CD8-positive, alpha-beta memory T cell (primary cell): ENCODE measurements around the gene CCDC83. TPM values are rescaled to one million over a fixed set of nuclear protein-coding genes. Genes with fewer than 3 reads are reported as not detected.
"Not testable (repeated sequence)": the region's sequence is repeated elsewhere in the genome, so short reads cannot be mapped to it uniquely, and the experiment has no call there.

Experiments used
- CTCF ChIA-PET: fragments of 350-600 bp; sonication (Branson Sonifier 250); formaldehyde crosslinking; loops from one replicate; lab custom pipeline; 2021; ENCODE audit warnings: antibody characterized with exemption; lab: Charles Lee
- POLR2A ChIA-PET: fragments of 350-600 bp; sonication (Branson Sonifier 250); formaldehyde crosslinking; loops from one replicate; lab custom pipeline; 2021; ENCODE audit warnings: antibody characterized with exemption; lab: Charles Lee
- DNase-seq, 5 donors: peaks; one replicate each; pipeline versions ENCODE4 v3.0.0 to v3.0.0-alpha.2; 2020 to 2022; ENCODE audit warnings: mixed read lengths in 1 of 5
- H3K27ac ChIP-seq: one replicate; pipeline ENCODE4 v1.7.0; 2013; ENCODE audit warnings: low read depth, mild to moderate bottlenecking, low read length, moderate library complexity
- H3K27me3 ChIP-seq: 2 replicates; pipeline ENCODE4 v1.7.0; 2013; ENCODE audit warnings: low read length, mild to moderate bottlenecking; ENCODE audit not compliant: insufficient read depth, poor library complexity, severe bottlenecking
- H3K36me3 ChIP-seq: 2 replicates; pipeline ENCODE4 v1.7.0; 2013; ENCODE audit warnings: mild to moderate bottlenecking, low read length, moderate library complexity; ENCODE audit not compliant: insufficient read depth
- H3K4me1 ChIP-seq: 2 replicates; pipeline ENCODE4 v1.7.0; 2013; ENCODE audit warnings: mild to moderate bottlenecking, low read length, moderate library complexity; ENCODE audit not compliant: insufficient read depth
- H3K4me3 ChIP-seq: 2 replicates; pipeline ENCODE4 v1.7.0; 2013; ENCODE audit warnings: mild to moderate bottlenecking, low read length
- H3K9me3 ChIP-seq: 2 replicates; pipeline ENCODE4 v1.7.0; 2013; ENCODE audit warnings: mild to moderate bottlenecking, low read length
- H3K27ac Mint-ChIP-seq, 8 donors: one replicate each; pipeline ENCODE4 v1.8.0; 2020 to 2021; ENCODE audit warnings: mixed read lengths in 8 of 8, mild to moderate bottlenecking in 6 of 8, inconsistent platforms in 3 of 8, moderate library complexity in 3 of 8
- H3K27me3 Mint-ChIP-seq, 2 donors: one replicate each; pipeline ENCODE4 v1.8.0; 2020 to 2021; ENCODE audit warnings: mixed read lengths in 2 of 2, mild to moderate bottlenecking in 1 of 2, moderate library complexity in 1 of 2
- H3K36me3 Mint-ChIP-seq, 3 donors: one replicate each; pipeline ENCODE4 v1.8.0; 2020 to 2021; ENCODE audit warnings: mixed read lengths in 3 of 3, inconsistent platforms in 1 of 3, mild to moderate bottlenecking in 1 of 3
- H3K4me1 Mint-ChIP-seq, 3 donors: one replicate each; pipeline ENCODE4 v1.8.0; 2020 to 2021; ENCODE audit warnings: mixed read lengths in 3 of 3, inconsistent platforms in 1 of 3, mild to moderate bottlenecking in 1 of 3
- H3K4me3 Mint-ChIP-seq, 7 donors: one replicate each; pipeline ENCODE4 v1.8.0; 2020 to 2021; ENCODE audit warnings: mixed read lengths in 7 of 7, mild to moderate bottlenecking in 6 of 7, moderate library complexity in 4 of 7, inconsistent platforms in 2 of 7
- H3K9me3 Mint-ChIP-seq, 5 donors: one replicate each; pipeline ENCODE4 v1.8.0; 2020 to 2022; ENCODE audit warnings: mixed read lengths in 5 of 5, mild to moderate bottlenecking in 3 of 5, moderate library complexity in 2 of 5, inconsistent platforms in 1 of 5
- polyA plus RNA-seq: library from polyadenylated mRNA; unstranded; fragments of 300-500 nt; fragmentation: Illumina TruSeq; gene quantifications from one replicate; pipeline ENCODE4 v1.2.3, GENCODE V29; 2021
- total RNA-seq, 2 experiments: library from RNA; stranded (reverse); gene quantifications; one replicate each; pipeline ENCODE4 v1.2.3, GENCODE V29; 2021

Gene CCDC83
- total and polyA plus RNA-seq, 3 experiments from 2014 or later, result not detected

DNA sequence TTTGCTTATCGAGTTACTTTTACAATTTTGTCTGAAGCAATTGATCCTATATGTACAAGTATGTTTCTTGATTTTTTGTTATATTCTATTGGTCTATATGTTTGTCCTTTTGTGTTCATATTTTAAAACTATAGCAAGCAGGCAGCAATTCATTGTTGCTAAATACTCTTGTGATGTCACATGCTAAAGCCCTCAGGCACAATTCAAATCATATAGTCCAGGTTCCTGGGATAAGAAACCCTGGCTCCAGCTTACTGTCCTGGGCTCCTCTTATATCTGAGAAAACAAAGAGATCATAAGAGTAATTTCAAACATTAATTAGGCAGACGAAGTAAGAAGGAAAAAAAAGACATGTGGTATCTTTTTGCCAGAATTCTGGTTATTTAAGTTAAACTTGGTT is 6.6 kb upstream of the CCDC83 start:
- H3K9me3 ChIP-seq, result no peaks in the 10 kb centered on the region
- H3K36me3 ChIP-seq, result no peaks in the 10 kb centered on the region
- no peaks in the 10 kb centered on the region for H3K4me1 ChIP-seq
- no peak overlapping the region for H3K4me3 ChIP-seq
- peaks cover 0 to 4% (median 0%) of the 10 kb centered on the region in 3 donors for H3K36me3 Mint-ChIP-seq
- H3K9me3 Mint-ChIP-seq, result peaks cover 0 to 5% (median 0%) of the 10 kb centered on the region in 5 donors
- H3K27ac Mint-ChIP-seq, result peak overlapping the region in 1 of 8 donors; percentile 23
- DNase-seq, result no peak
- no peak overlapping the region for H3K4me3 Mint-ChIP-seq
- no peaks in the 10 kb centered on the region for H3K4me1 Mint-ChIP-seq
- POLR2A ChIA-PET, result no interaction called here
- H3K27me3 Mint-ChIP-seq, result no peaks in the 10 kb centered on the region
- no peak overlapping the region for H3K27ac ChIP-seq
- no peaks in the 10 kb centered on the region for H3K27me3 ChIP-seq
- CTCF ChIA-PET, result no interaction called here

DNA sequence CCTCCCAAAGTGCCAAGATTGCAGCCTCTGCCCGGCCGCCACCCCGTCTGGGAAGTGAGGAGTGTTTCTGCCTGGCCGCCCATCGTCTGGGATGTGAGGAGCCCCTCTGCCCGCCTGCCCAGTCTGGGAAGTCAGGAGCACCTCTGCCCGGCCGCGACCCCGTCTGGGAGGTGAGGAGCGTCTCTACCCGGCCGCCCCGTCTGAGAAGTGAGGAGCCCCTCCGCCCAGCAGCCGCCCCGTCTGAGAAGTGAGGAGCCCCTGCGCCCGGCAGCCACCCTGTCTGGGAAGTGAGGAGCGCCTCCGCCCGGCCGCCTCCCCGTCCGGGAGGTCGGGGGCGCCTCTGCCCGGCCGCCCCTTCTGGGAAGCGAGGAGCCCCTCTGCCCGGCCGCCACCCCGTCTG is 2.4 kb upstream of the CCDC83 start:
- H3K4me1 Mint-ChIP-seq, result peaks cover 9 to 15% (median 11%) of the 10 kb centered on the region in 3 donors
- H3K36me3 Mint-ChIP-seq, H3K4me3 ChIP-seq, DNase-seq, POLR2A ChIA-PET, H3K9me3 Mint-ChIP-seq, H3K27me3 ChIP-seq, H3K27ac ChIP-seq, H3K36me3 ChIP-seq, H3K4me3 Mint-ChIP-seq, CTCF ChIA-PET, H3K27ac Mint-ChIP-seq, H3K9me3 ChIP-seq, H3K27me3 Mint-ChIP-seq, H3K4me1 ChIP-seq: not testable (repeated sequence)

- POLR2A ChIA-PET, H3K27ac ChIP-seq, H3K9me3 ChIP-seq, H3K4me3 ChIP-seq, H3K36me3 ChIP-seq, DNase-seq, H3K27ac Mint-ChIP-seq, H3K4me1 ChIP-seq, H3K9me3 Mint-ChIP-seq, H3K36me3 Mint-ChIP-seq, H3K27me3 ChIP-seq, H3K27me3 Mint-ChIP-seq: not testable (repeated sequence)
- Mint-ChIP-seq H3K4me3 (peak overlapping the region in 1 of 7 donors; percentile 61), H3K4me1 (peaks cover 9 to 15% (median 11%) of the 10 kb centered on the region in 3 donors)
- CTCF ChIA-PET, result interaction anchor here (0.7 to 2.2 kb wide), 5 partner anchors 28 to 755 kb away, joined by 3 to 28 read pairs (median 6); no protein-coding TSS in a partner anchor
These were observed 1.6 kb upstream of the CCDC83 start for GRCh38 chr11:85853541-85853940.

DNA sequence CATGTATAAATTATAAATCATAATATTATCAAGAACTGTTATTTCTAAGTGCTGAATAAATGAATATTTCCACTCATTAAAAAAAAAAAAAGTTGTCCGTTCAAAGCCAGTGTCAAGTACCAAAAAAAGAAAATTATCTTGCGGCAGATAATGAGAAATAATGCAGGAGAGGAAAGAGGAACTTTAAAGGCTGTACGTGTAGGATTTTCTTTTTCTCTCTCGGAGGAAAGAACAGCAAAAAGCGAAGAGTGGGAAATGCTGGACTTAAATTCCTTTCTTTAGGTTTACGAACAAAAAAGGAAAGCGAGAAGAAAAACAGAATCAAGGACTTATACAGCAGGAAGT is 999 bp upstream of the CCDC83 start:
- H3K27ac ChIP-seq, result peak overlapping the region; percentile 78
- peaks cover 0 to 2% (median 0%) of the 10 kb centered on the region in 5 donors for H3K9me3 Mint-ChIP-seq
- H3K27me3 ChIP-seq, result no peaks in the 10 kb centered on the region
- peak overlapping the region; percentile 84 to 95 (median 94) for H3K27ac Mint-ChIP-seq
- H3K36me3 Mint-ChIP-seq, result peaks cover 0 to 4% (median 2%) of the 10 kb centered on the region in 3 donors
- H3K36me3 ChIP-seq, result no peaks in the 10 kb centered on the region
- H3K4me1 Mint-ChIP-seq, result peaks cover 9 to 15% (median 11%) of the 10 kb centered on the region in 3 donors
- ChIA-PET POLR2A (interaction anchor here (1.1 to 1.4 kb wide), 3 partner anchors 191 to 339 kb away, joined by 5 to 12 read pairs (median 6); partner anchors contain the start of gene TMEM126A), CTCF (interaction anchor here (0.7 to 2.2 kb wide), 47 partner anchors 8 to 754 kb away, joined by 3 to 28 read pairs (median 5); partner anchors contain the start of genes CREBZF and SYTL2)
- peak overlapping the region; percentile 82 to 94 (median 90) for H3K4me3 Mint-ChIP-seq
- H3K4me1 ChIP-seq, result peaks cover 9% of the 10 kb centered on the region
- H3K4me3 ChIP-seq, result peak overlapping the region; percentile 83
- no peaks in the 10 kb centered on the region for H3K27me3 Mint-ChIP-seq
- H3K9me3 ChIP-seq, result no peaks in the 10 kb centered on the region
- no peak for DNase-seq

GRCh38 chr11:85854557-85855340 is 434 bp upstream of the CCDC83 start:
- ChIA-PET CTCF (interaction anchor here (0.7 to 2.2 kb wide), 60 partner anchors 9 to 754 kb away, joined by 3 to 28 read pairs (median 4); partner anchors contain the start of genes CREBZF, HIKESHI and SYTL2), POLR2A (interaction anchor here (0.6 to 1.4 kb wide), 6 partner anchors 26 to 339 kb away, joined by 3 to 12 read pairs (median 4); partner anchors contain the start of genes TMEM126A and TMEM126B)
- H3K4me1 ChIP-seq, result peaks cover 9% of the 10 kb centered on the region
- peak overlapping the region; percentile 82 to 94 (median 90) for H3K4me3 Mint-ChIP-seq
- H3K4me3 ChIP-seq, result peak overlapping the region; percentile 83
- H3K4me1 Mint-ChIP-seq, result peaks cover 9 to 15% (median 11%) of the 10 kb centered on the region in 3 donors
- H3K27me3 Mint-ChIP-seq, result no peaks in the 10 kb centered on the region
- H3K27ac ChIP-seq, result peak overlapping the region; percentile 78
- DNase-seq, result peak; percentile 82 to 91 (median 87)
- H3K27ac Mint-ChIP-seq, result peak overlapping the region; percentile 85 to 95 (median 94)
- no peaks in the 10 kb centered on the region for H3K27me3 ChIP-seq
- no peaks in the 10 kb centered on the region for H3K9me3 ChIP-seq
- peaks cover 0 to 4% (median 2%) of the 10 kb centered on the region in 3 donors for H3K36me3 Mint-ChIP-seq
- no peaks in the 10 kb centered on the region for H3K36me3 ChIP-seq
- peaks cover 0 to 2% (median 0%) of the 10 kb centered on the region in 5 donors for H3K9me3 Mint-ChIP-seq

DNA sequence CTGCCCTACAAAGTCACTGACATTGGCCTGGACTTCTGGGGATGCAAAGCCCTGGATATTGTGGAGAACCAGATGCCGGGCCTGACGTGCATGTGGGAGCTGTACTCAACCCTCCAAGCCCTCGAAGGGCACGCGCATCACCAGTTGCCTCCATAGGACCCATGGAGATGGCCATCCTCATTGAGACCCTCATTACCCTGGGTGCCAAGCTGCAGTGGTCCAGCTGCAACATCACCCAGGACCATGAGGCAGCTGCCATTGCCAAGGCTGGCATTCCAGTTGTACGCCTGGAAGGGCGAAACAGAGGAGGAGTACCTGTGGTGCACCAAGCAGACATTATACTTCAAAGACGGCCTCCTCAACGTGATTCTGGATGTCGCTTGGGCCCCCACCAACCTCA is 1.9 kb downstream of the CCDC83 start:
- H3K4me3 Mint-ChIP-seq, result no peak overlapping the region
- Histone ChIP-seq H3K4me3 (no peak overlapping the region), H3K9me3 (no peaks in the 10 kb centered on the region), H3K27me3 (no peaks in the 10 kb centered on the region), H3K27ac (no peak overlapping the region), H3K36me3 (no peaks in the 10 kb centered on the region), H3K4me1 (peaks cover 9% of the 10 kb centered on the region)
- no peak for DNase-seq
- H3K27ac Mint-ChIP-seq, result no peak overlapping the region
- H3K27me3 Mint-ChIP-seq, result peaks cover 0 to 2% of the 10 kb centered on the region in 2 donors
- CTCF ChIA-PET, result no interaction called here
- POLR2A ChIA-PET, result no interaction called here
- H3K9me3 Mint-ChIP-seq, result no peaks in the 10 kb centered on the region
- peaks cover 0 to 2% (median 0%) of the 10 kb centered on the region in 3 donors for H3K36me3 Mint-ChIP-seq
- peaks cover 9 to 15% (median 11%) of the 10 kb centered on the region in 3 donors for H3K4me1 Mint-ChIP-seq

- not testable (repeated sequence) for H3K4me3 Mint-ChIP-seq
These were observed 4.4 kb downstream of the CCDC83 start for GRCh38 chr11:85859541-85859940.

DNA sequence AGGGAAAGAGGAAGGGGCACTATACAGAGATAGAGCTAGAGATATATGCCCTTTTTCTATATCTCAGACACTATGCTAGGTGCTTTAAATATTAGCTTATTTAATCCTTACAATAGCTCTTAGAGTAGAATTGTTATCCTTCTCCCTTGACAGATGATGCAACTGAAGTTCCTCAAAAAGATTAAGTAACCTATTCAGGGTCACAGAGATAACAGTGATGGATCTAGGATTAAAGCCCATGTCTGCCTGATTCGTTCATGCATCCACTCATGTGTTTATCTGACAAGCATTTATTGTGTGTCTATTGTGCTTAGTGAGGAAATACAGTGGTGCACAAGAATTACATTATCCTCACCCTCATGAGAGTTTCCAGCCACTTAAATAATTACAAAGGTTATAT is 8.7 kb downstream of the CCDC83 start:
- Histone ChIP-seq H3K36me3 (no peaks in the 10 kb centered on the region), H3K9me3 (no peaks in the 10 kb centered on the region), H3K4me3 (no peak overlapping the region), H3K4me1 (no peaks in the 10 kb centered on the region), H3K27ac (no peak overlapping the region), H3K27me3 (no peaks in the 10 kb centered on the region)
- Mint-ChIP-seq H3K27ac (peak overlapping the region in 1 of 8 donors; percentile 34), H3K4me1 (no peaks in the 10 kb centered on the region), H3K4me3 (no peak overlapping the region), H3K36me3 (no peaks in the 10 kb centered on the region), H3K27me3 (peaks cover 0 to 3% of the 10 kb centered on the region in 2 donors), H3K9me3 (no peaks in the 10 kb centered on the region)
- POLR2A ChIA-PET, result no interaction called here
- CTCF ChIA-PET, result interaction anchor here (2.2 kb wide), 1 partner anchor 9 kb away, joined by 8 read pairs; the partner anchor contains the start of gene CCDC83
- DNase-seq, result no peak

More at GRCh38 chr11:85859541-85859940, 4.4 kb downstream of the CCDC83 start:
- DNase-seq, H3K4me1 ChIP-seq, H3K36me3 Mint-ChIP-seq, H3K36me3 ChIP-seq, POLR2A ChIA-PET, H3K27me3 Mint-ChIP-seq, H3K27me3 ChIP-seq, H3K27ac Mint-ChIP-seq, H3K4me3 ChIP-seq, H3K9me3 Mint-ChIP-seq, H3K9me3 ChIP-seq, H3K27ac ChIP-seq: not testable (repeated sequence)
- CTCF ChIA-PET, result interaction anchor here (0.6 kb wide), 1 partner anchor 27 kb away, joined by 3 read pairs; no protein-coding TSS in a partner anchor
- H3K4me1 Mint-ChIP-seq, result peaks cover 4 to 10% (median 6%) of the 10 kb centered on the region in 3 donors
